Measurements from ENCODE around the gene RPP40.

RPP40 gene

DNA sequence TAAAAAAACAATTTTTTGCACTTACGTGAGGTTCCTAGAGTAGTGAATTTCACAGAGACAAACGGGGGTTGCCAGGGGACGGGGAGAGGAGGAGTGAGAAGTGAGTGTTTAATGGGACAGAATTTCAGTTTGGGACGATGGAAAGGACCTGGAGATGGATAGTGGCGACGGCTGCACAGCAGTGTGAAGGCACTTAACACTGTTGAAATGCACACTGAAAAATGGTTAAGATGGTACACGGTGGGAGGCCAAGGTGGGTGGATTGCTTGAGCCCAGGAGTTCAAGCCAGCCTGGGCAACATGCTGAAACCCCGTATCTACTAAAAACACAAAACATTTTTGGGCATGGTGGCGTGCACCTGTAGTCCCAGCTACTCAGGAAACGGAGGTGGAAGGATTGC, 31.4 kb downstream of the RPP40 start:
- TF ChIP-seq, protein P1, sequence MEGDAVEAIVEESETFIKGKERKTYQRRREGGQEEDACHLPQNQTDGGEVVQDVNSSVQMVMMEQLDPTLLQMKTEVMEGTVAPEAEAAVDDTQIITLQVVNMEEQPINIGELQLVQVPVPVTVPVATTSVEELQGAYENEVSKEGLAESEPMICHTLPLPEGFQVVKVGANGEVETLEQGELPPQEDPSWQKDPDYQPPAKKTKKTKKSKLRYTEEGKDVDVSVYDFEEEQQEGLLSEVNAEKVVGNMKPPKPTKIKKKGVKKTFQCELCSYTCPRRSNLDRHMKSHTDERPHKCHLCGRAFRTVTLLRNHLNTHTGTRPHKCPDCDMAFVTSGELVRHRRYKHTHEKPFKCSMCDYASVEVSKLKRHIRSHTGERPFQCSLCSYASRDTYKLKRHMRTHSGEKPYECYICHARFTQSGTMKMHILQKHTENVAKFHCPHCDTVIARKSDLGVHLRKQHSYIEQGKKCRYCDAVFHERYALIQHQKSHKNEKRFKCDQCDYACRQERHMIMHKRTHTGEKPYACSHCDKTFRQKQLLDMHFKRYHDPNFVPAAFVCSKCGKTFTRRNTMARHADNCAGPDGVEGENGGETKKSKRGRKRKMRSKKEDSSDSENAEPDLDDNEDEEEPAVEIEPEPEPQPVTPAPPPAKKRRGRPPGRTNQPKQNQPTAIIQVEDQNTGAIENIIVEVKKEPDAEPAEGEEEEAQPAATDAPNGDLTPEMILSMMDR (IDR thresholded peaks at IDR 0.05; ENCODE audit: control insufficient read depth, extremely low read depth, insufficient read depth): no peak
- no peak overlapping the region for H3K4me3 ChIP-seq (ENCODE audit: low read depth, low read length)
- DNase-seq (ENCODE audit: low read depth): no peak

- DNase-seq (ENCODE audit: low read depth): no peak
- no peak overlapping the region for H3K4me3 ChIP-seq (ENCODE audit: low read depth, low read length)
- TF ChIP-seq, protein P1 (IDR thresholded peaks at IDR 0.05; ENCODE audit: control insufficient read depth, extremely low read depth, insufficient read depth): no peak
Measured at GRCh38 chr6:4971851-4972250, 32.0 kb downstream of the RPP40 start.

DNA sequence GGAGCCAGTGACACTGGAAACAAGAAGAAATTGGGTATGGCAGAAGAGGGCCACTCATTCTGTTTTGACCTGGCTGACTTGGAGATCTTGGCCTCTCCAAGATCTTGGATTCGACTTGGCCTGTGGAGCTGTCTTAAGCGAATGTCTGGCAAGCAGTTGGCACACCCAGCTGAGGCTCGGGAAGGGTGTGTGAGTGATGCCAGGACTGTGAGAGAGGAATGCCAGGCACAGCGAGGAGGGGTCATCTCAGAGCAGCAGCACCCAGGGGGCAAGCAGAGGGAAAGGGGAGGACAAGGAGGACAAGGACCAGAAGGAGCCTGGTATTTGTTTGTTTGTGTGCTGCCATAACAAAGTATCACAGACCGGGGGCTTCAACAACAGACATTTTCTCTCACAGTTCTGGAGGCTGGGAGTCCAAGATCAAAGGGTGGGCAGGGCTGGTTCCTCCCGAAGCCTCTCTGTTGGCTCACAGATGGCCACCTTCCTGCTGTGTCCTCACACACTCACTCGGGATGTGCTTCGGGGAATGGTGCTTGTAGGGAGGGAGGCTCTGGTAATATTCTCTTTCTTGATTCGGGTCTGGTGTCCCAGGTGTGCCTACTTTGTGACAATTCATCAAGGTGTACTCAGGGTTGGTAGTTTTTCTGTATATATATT, 33.0 kb downstream of the RPP40 start:
- TF ChIP-seq, protein P1 (IDR thresholded peaks at IDR 0.05; ENCODE audit: control insufficient read depth, extremely low read depth, insufficient read depth): no peak
- no peak overlapping the region for H3K4me3 ChIP-seq (ENCODE audit: low read depth, low read length)
- no peak for DNase-seq (ENCODE audit: low read depth)

DNA sequence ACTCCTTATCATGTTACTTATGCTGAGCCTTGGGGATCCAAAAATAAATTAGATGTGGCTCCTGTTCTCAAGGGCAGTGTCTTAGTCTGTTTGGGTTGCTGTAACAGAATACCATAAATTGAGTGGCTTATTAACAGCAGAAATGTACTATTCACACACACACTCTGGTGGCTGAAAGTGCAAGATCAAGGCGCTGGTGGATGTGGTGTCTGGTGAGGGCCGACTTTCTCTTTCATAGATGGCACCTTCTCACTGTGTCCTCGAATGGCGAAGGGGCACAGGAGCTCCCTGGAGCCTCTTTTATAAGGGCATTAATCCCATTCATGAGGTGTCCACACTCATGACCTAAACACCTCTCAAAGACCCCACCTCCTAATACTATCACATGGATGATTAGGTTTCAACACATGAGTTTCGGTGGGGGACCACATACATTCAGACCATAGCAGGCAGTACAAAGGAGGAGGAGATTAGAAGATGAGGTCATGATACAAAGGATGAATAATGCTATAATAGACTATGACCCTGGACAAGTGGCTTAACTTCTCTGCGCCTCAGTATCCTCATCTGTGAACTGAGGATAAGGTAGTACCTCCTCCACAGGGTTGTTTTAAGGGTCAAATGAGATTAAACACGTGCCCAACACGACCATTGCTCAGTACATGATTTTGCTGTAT, 34.1 kb downstream of the RPP40 start:
- no peak for DNase-seq (ENCODE audit: low read depth)
- TF ChIP-seq, protein P1 (IDR thresholded peaks at IDR 0.05; ENCODE audit: control insufficient read depth, extremely low read depth, insufficient read depth): no peak
- H3K4me3 ChIP-seq (ENCODE audit: low read depth, low read length): no peak overlapping the region

DNA sequence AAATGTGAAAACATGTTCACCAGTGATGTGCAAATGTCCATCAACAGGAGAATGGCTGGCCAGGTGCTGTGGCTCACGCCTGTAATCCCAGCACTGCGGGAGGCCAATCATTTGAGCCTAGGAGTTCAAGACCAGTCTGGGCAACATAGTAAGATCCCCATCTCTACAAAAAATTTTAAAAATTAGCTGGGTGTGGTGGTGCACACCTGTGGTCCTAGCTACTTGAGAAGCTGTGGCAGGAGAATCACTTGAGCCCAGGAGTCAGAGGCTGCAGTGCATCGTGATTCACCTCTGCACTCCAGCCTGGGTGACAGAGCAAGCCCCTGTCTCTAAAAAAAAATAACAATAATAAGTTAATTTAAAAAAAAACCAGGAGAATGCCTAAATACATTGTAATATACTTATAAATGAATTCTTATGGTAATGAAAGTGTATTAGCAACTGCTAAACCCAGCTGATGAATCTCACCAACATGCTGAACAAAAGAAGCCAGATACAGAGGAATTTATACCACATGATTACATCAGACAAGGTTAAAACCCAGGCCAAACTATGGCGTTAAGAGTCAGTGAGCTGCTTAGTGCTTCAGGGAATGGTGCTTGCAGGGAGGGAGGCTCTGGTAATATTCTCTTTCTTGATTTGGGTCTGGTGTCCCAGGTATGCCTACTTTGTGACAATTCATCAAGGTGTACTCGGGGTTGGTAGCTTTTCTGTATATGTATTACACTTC, 36.4 kb downstream of the RPP40 start:
- H3K4me3 ChIP-seq (ENCODE audit: low read depth, low read length): no peak overlapping the region
- TF ChIP-seq, protein P1 (IDR thresholded peaks at IDR 0.05; ENCODE audit: control insufficient read depth, extremely low read depth, insufficient read depth): no peak
- DNase-seq (ENCODE audit: low read depth): no peak

GRCh38 chr6:4965562-4966389, 38.1 kb downstream of the RPP40 start:
- no peak overlapping the region for H3K4me3 ChIP-seq (ENCODE audit: low read depth, low read length)
- no peak for DNase-seq (ENCODE audit: low read depth)
- TF ChIP-seq, protein P1 (IDR thresholded peaks at IDR 0.05; ENCODE audit: control insufficient read depth, extremely low read depth, insufficient read depth): no peak

Data from LNCaP clone FGC (cell line).